GM18502 (cell line): ENCODE measurements around the gene FALEC.

ENCODE experiments used
- ATAC-seq: cut with Tn5 transposase; IDR thresholded peaks from one replicate; pipeline ENCODE4 v1.9.1; 2021; ENCODE audit warnings: mild to moderate bottlenecking; ENCODE audit not compliant: unreplicated experiment, poor library complexity

The FALEC gene

GRCh38 chr1:150515328-150516049 is at the start of gene FALEC:
Gene FALEC (plus strand): TSS chr1:150515752.
- ATAC-seq, result peak; percentile 96

- ATAC-seq, result no peak
Measured at GRCh38 chr1:150466964-150467363, 48.6 kb upstream of the FALEC start.

DNA sequence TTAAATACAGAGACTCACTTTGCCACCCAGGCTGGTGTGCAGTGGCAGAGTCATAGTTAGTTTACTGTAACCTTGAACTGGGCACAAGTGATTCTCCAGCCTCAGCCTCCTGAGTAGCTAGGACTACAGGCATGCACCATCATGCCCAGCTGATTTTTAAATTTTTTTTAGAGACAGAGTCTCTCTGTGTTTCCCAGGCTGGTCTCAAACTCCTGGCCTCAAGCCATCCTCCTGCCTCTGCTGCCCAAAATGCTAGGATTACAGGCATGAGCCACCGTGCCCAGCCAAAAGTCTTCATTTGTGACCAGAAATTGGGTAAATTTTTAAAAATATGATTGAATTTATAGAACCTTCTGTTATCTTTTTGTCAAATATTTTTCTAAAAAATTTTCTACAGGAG is 46.3 kb upstream of the FALEC start:
- no peak for ATAC-seq

DNA sequence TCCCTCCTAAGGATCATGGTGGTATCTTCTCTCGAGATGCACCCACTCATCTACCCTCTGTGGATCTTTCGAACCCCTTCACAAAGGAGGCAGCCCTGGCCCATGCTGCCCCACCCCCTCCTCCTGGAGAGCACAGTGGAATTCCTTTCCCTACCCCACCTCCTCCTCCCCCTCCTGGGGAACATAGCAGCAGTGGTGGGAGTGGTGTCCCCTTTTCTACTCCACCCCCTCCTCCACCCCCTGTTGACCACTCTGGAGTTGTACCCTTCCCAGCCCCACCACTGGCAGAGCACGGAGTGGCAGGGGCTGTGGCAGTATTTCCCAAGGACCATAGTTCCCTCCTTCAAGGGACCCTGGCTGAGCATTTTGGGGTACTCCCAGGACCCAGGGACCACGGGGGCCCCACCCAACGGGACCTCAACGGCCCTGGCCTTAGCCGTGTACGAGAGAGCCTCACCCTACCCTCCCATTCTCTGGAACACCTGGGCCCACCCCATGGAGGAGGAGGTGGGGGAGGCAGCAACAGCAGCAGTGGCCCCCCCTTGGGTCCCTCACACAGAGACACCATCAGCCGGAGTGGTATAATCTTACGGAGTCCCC is 42.9 kb upstream of the FALEC start:
- ATAC-seq, result no peak

DNA sequence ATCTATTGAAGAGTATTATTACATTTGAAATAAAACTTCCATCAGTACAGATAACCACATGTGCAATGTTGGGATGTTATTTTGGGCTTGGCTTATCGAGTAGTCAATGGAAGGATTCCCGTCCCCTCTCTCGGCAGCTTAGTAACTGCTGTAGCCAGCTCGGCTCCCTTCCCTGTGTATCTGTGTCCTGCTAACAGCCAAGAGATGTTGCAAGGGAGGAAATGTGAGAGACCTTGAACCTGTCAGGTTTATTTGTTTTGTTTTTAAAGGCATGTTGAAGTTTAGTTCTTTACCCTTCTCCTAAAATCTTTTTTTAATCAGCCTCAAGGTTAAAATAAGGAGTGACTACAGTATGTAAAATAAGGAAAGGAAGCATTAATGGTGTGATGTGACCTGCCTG is 41.9 kb upstream of the FALEC start:
- ATAC-seq, result no peak

GRCh38 chr1:150474869-150475268 is 40.7 kb upstream of the FALEC start:
- no peak for ATAC-seq

DNA sequence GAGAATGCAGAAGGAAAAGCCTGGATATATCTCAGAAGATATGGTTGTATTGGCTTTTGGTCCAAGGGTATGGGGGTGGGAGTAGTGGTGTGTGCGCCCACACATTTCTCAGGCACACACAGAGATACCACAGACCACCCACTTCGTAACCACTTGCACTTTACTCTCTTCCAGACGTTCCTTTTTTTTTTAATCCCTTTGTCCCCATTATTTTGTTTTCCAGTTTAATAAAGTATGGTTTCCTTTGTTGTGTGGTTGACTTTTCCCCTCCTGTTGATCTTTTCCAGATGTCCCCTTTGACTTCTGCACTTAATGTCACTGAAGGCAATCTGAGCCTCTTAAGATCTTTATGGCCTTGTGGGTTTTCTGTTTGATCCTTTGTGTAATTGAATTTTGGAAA is 38.8 kb upstream of the FALEC start:
- no peak for ATAC-seq

GRCh38 chr1:150477320-150477719 is 38.2 kb upstream of the FALEC start:
- ATAC-seq, result no peak

- ATAC-seq, result no peak
Measured at GRCh38 chr1:150477733-150478132, 37.8 kb upstream of the FALEC start.

GRCh38 chr1:150479370-150479769 is 36.2 kb upstream of the FALEC start:
- no peak for ATAC-seq

DNA sequence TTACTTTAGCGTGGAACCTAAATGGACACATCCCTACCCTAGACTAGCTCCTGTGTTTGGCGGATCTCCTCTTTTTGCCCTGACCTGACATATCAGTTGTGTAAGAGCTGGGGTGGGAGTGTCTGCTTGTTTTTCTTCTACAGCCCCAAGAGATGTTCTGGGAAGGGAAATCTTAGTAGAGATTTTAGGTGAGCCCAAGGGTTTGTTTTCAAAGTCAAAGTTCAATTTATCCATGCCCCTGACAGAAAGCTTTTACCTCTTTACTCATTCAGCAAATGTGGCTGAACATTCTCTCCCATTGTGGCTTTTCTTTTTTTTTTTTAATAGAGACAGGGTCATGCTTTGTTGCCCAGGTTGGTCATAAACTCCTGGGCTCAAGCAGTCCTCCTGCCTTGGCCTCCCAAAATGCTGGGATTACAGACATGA is 35.6 kb upstream of the FALEC start:
- ATAC-seq, result no peak

GRCh38 chr1:150484431-150484830 is 31.1 kb upstream of the FALEC start:
- ATAC-seq, result no peak

GRCh38 chr1:150484861-150485260 is 30.7 kb upstream of the FALEC start:
- no peak for ATAC-seq

DNA sequence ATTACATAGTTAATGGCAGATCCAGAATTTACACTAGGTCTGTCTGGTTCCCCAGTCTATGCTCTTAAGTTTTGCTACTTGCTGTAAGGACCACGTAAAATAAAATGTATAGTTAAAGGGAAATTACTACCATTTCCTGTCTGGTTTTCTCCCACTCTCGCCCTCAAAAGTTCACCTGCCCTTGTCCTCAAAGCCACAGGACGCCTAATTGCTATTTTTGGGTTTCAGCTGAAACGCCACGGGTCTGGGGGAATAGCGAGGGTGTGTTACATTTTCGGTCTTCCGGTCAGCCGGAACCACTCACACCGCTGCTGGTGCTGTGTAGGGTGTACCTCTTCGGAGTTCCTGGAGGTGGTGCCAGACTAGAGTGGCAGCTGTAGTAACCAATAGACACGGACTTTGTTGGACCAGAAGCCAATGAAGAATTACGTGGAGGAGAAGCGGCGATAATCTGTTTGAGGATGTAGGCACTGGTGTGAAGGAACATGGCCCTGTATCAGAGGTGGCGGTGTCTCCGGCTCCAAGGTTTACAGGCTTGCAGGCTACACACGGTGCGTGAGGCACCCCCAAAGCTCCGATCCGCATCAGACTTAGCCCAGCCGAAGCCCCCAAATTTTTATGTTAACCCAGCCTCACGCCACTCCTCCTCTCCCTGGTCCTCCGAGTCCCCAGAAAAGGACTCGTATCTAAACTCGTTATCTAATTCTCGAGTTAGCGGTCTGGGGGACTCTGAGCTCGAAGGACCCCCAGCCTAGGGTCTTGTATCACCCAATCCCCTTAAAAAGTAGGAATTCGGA is 28.4 kb upstream of the FALEC start, which contains the start of gene TARS2:
TSS of gene TARS2 (plus strand) at position 454 of the 797 bp plus-strand sequence. CDS start at position 486, 32 bp downstream.
- peak; percentile 99 for ATAC-seq

GRCh38 chr1:150487763-150488115 is 27.8 kb upstream of the FALEC start:
- ATAC-seq, result no peak

GRCh38 chr1:150493175-150493574 is 22.4 kb upstream of the FALEC start:
- no peak for ATAC-seq

GRCh38 chr1:150498342-150498741 is 17.2 kb upstream of the FALEC start:
- ATAC-seq, result no peak

DNA sequence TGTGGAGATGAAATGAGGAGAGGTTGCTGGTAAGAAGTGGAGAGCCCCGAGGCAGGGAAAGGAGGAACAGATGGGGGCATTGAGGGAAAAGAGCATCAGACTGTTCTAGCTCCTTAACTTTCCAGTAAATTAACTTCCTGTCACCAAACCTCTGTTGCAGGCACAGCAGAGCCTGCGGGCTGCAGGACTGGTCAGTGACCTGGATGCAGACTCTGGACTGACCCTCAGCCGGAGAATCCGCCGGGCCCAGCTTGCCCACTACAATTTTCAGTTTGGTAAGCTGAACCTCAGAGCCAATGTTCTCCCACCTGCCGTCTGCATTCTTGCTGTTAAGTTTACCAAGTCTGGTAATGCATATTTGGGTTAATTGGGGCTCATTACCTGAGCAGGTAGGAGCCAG is 10.1 kb upstream of the FALEC start:
- no peak for ATAC-seq

DNA sequence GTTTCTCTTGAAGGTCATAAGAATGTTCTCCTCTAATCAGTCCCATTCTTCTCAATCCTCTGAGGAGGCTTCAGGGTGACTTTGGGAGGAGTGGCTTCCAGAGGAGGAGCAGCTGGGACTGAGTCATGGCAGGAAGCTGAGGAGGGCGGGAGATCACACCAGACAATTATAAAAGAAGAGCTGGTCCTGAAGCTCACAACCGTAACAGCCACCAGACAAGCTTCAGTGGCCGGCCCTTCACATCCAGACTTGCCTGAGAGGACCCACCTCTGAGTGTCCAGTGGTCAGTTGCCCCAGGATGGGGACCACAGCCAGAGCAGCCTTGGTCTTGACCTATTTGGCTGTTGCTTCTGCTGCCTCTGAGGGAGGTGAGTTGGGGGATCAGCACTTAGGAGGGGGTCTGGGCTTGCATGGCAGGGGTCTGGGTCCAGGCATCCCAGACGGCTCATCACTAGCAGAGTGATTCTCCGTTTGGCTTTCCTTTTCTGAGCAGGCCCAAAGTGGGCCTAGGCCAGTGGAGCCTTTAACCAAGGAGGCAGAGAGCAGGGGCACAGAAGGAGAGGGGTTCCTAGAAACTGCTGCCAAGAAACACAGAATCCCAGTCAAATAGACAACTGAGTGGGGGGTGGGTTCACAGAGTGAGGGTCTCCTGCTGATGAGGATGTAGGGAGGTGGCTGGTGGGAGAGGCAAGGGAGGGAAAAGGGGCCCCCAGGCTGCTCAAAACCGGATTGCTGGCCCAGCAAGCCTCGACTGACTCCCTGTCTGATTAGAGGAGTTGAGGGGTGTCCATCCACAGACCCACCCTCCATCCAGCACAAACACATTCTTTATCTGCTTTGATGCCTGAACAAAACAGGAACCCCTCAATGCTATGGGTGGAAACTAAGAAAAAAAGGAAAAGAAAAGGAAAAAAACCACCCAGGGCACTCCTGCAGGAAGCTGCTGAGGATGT is 7.4 kb upstream of the FALEC start, which contains the start of gene ECM1:
TSS of gene ECM1 (plus strand) at position 198 of the 953 bp plus-strand sequence. CDS start at position 299, 101 bp downstream.
- no peak for ATAC-seq

DNA sequence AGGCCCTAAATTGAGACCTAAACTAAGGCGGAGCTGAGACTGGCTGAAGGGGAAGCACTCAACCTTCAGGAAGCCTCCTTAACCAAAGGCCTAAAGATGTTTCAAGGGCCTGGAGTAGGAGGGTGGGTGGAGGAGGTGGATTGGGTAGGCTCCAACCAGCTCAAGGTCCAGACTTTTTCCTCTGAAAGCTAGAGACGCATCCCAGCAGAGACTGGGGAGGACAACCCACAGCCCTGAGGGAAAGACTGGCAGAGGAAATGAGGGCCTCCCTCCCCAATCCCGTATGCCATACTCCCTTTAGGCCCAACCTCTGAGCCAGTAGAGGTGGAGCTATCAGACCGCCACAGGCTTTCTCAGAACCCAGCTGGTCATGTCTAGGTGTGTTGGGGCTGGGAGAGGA is 6.6 kb upstream of the FALEC start:
- ATAC-seq, result no peak
